H9 (cell line): ENCODE data around the gene SPINT1. TPM values are rescaled to one million over a fixed set of nuclear protein-coding genes. Genes with fewer than 3 reads are reported as not detected.

Experiments
- DNase-seq: peaks from one replicate; pipeline ENCODE4 v3.0.0-alpha.2; 2017
- H2AFZ ChIP-seq: one replicate; pipeline ENCODE4 v1.6.1; 2013; ENCODE audit warnings: mild to moderate bottlenecking, low read length, control low read depth, moderate library complexity
- H2AK5ac ChIP-seq: 2 replicates; pipeline ENCODE4 v1.6.1; 2013; ENCODE audit warnings: low read length, control low read depth, mixed read lengths; ENCODE audit not compliant: insufficient read length
- H2BK120ac ChIP-seq: one replicate; pipeline ENCODE4 v1.6.1; 2013; ENCODE audit warnings: low read depth, mild to moderate bottlenecking, low read length, control low read depth, inconsistent platforms; ENCODE audit not compliant: poor library complexity, severe bottlenecking
- H2BK12ac ChIP-seq: 2 replicates; pipeline ENCODE4 v1.6.1; 2013; ENCODE audit warnings: low read length, control low read depth, mixed read lengths, low read depth; ENCODE audit not compliant: insufficient read length
- H2BK15ac ChIP-seq: 2 replicates; pipeline ENCODE4 v1.6.1; 2013; ENCODE audit warnings: low read depth, low read length, control low read depth
- H2BK20ac ChIP-seq: one replicate; pipeline ENCODE4 v1.6.1; 2013; ENCODE audit warnings: low read depth, mild to moderate bottlenecking, low read length, control low read depth, inconsistent platforms; ENCODE audit not compliant: poor library complexity, severe bottlenecking
- H2BK5ac ChIP-seq: 2 replicates; pipeline ENCODE4 v1.6.1; 2013; ENCODE audit warnings: low read length, control low read depth, mixed read lengths; ENCODE audit not compliant: insufficient read length
- H3K14ac ChIP-seq: 2 replicates; pipeline ENCODE4 v1.6.1; 2013; ENCODE audit warnings: low read length, control low read depth; ENCODE audit not compliant: insufficient read depth
- H3K18ac ChIP-seq: 2 replicates; pipeline ENCODE4 v1.6.1; 2013; ENCODE audit warnings: low read depth, mild to moderate bottlenecking, mixed read lengths, low read length, control low read depth; ENCODE audit not compliant: insufficient read length
- H3K23ac ChIP-seq: 2 replicates; pipeline ENCODE4 v1.6.1; 2013; ENCODE audit warnings: low read length, control low read depth, mixed read lengths, low read depth; ENCODE audit not compliant: insufficient read length
- H3K23me2 ChIP-seq: 2 replicates; pipeline ENCODE4 v1.6.1; 2013; ENCODE audit warnings: low read depth, mild to moderate bottlenecking, mixed read lengths, low read length, control low read depth; ENCODE audit not compliant: insufficient read length, poor library complexity, severe bottlenecking
- H3K27ac ChIP-seq: 2 replicates; pipeline ENCODE4 v1.5.1; 2013; ENCODE audit warnings: low read length, control low read depth, mixed read lengths, low read depth; ENCODE audit not compliant: insufficient read length
- H3K27me3 ChIP-seq: 2 replicates; pipeline ENCODE4 v1.6.1; 2013; ENCODE audit warnings: low read length, control low read depth, inconsistent platforms; ENCODE audit not compliant: insufficient read depth
- H3K4ac ChIP-seq: 2 replicates; pipeline ENCODE4 v1.6.1; 2013; ENCODE audit warnings: low read depth, mild to moderate bottlenecking, control low read depth, inconsistent platforms, low read length, moderate library complexity
- H3K4me1 ChIP-seq: 2 replicates; pipeline ENCODE4 v1.6.1; 2013; ENCODE audit warnings: low read length, control low read depth, inconsistent platforms; ENCODE audit not compliant: insufficient read depth
- H3K4me2 ChIP-seq: 2 replicates; pipeline ENCODE4 v1.6.1; 2013; ENCODE audit warnings: low read length, control low read depth, mixed read lengths; ENCODE audit not compliant: insufficient read length, insufficient read depth
- H3K56ac ChIP-seq: 2 replicates; pipeline ENCODE4 v1.6.1; 2013; ENCODE audit warnings: low read depth, mild to moderate bottlenecking, mixed read lengths, low read length, control low read depth; ENCODE audit not compliant: insufficient read length
- H3K79me1 ChIP-seq: 2 replicates; pipeline ENCODE4 v1.6.1; 2013; ENCODE audit warnings: low read depth, mild to moderate bottlenecking, moderate library complexity, low read length, control low read depth, inconsistent platforms; ENCODE audit not compliant: insufficient read depth, poor library complexity, severe bottlenecking
- H3K79me2 ChIP-seq: 2 replicates; pipeline ENCODE4 v1.6.1; 2013; ENCODE audit warnings: low read length, control low read depth, inconsistent platforms; ENCODE audit not compliant: insufficient read depth
- H3K9ac ChIP-seq: 2 replicates; pipeline ENCODE4 v1.6.1; 2013; ENCODE audit warnings: low read length, control low read depth, mixed read lengths; ENCODE audit not compliant: insufficient read length; ENCODE audit errors: extremely low read depth
- H3K9me3 ChIP-seq: one replicate; pipeline ENCODE4 v1.6.1; 2013; ENCODE audit warnings: low read depth, low read length, inconsistent platforms; ENCODE audit not compliant: control insufficient read depth
- H3T11ph ChIP-seq: one replicate; pipeline ENCODE4 v1.6.1; 2013; ENCODE audit warnings: mild to moderate bottlenecking, low read length, control low read depth, inconsistent platforms
- H4K20me1 ChIP-seq: one replicate; pipeline ENCODE4 v1.6.1; 2013; ENCODE audit not compliant: control insufficient read depth, insufficient read length, insufficient read depth
- H4K5ac ChIP-seq: 2 replicates; pipeline ENCODE4 v1.6.1; 2013; ENCODE audit warnings: low read depth, mild to moderate bottlenecking, mixed read lengths, low read length, control low read depth; ENCODE audit not compliant: insufficient read length
- H4K8ac ChIP-seq: replicated peaks from 2 replicates; pipeline ENCODE4 v1.6.1; 2013; ENCODE audit warnings: low read length, control low read depth, mixed read lengths, low read depth; ENCODE audit not compliant: insufficient read length
- H4K91ac ChIP-seq: 2 replicates; pipeline ENCODE4 v1.6.1; 2013; ENCODE audit warnings: low read depth, mild to moderate bottlenecking, moderate library complexity, mixed read lengths, low read length, control low read depth; ENCODE audit not compliant: insufficient read length
- H3K27ac Mint-ChIP-seq, 3 experiments: 2 replicates in 2 of 3; 3 replicates in 1 of 3; pipeline ENCODE4 v1.8.0; 2020 to 2021; ENCODE audit warnings: mixed read lengths in 3 of 3, mild to moderate bottlenecking in 1 of 3, moderate library complexity in 1 of 3
- H3K27me3 Mint-ChIP-seq: 2 replicates; pipeline ENCODE4 v1.8.0; 2021; ENCODE audit warnings: low read depth, mild to moderate bottlenecking, moderate library complexity, mixed read lengths
- H3K36me3 Mint-ChIP-seq, 3 experiments: 2 replicates in 2 of 3; 3 replicates in 1 of 3; pipeline ENCODE4 v1.8.0; 2020 to 2021; ENCODE audit warnings: low read depth in 3 of 3, mixed read lengths in 3 of 3; ENCODE audit not compliant: insufficient read depth in 1 of 3
- H3K4me1 Mint-ChIP-seq, 2 experiments: 2 replicates each; pipeline ENCODE4 v1.8.0; 2020; ENCODE audit warnings: mixed read lengths in 2 of 2
- H3K4me3 Mint-ChIP-seq, 2 experiments: 2 replicates in 1 of 2; 3 replicates in 1 of 2; pipeline ENCODE4 v1.8.0; 2020 to 2021; ENCODE audit warnings: mild to moderate bottlenecking in 2 of 2, mixed read lengths in 2 of 2, moderate library complexity in 1 of 2
- H3K9me3 Mint-ChIP-seq, 2 experiments: 2 replicates in 1 of 2; 3 replicates in 1 of 2; pipeline ENCODE4 v1.8.0; 2020; ENCODE audit warnings: mild to moderate bottlenecking in 2 of 2, mixed read lengths in 2 of 2, moderate library complexity in 1 of 2
- WGBS: extraction: QIAGEN DNeasy Blood & Tissue Kit; methylation state at CpG from one replicate; pipeline ENCODE4 v1.1.7; 2013; ENCODE audit warnings: missing lambda C conversion rate, low lambda C conversion rate, mixed read lengths; ENCODE audit not compliant: insufficient read length; ENCODE audit errors: extremely low coverage; 5-methylcytosine and 5-hydroxymethylcytosine counted together
- total RNA-seq: library from RNA; stranded (reverse); gene quantifications from 2 replicates; pipeline ENCODE4 v1.2.1, GENCODE V29; 2021
- TF ChIP-seq, protein P1 (sequence below): fragments of 200-600 bp; sonication (generic); conservative IDR thresholded peaks from 3 replicates; pipeline ENCODE4 v1.8.0; 2021; ENCODE audit warnings: antibody characterized with exemption, mild to moderate bottlenecking

SPINT1 gene
- total RNA-seq, 1 experiment from 2014 or later = 130 TPM

DNA sequence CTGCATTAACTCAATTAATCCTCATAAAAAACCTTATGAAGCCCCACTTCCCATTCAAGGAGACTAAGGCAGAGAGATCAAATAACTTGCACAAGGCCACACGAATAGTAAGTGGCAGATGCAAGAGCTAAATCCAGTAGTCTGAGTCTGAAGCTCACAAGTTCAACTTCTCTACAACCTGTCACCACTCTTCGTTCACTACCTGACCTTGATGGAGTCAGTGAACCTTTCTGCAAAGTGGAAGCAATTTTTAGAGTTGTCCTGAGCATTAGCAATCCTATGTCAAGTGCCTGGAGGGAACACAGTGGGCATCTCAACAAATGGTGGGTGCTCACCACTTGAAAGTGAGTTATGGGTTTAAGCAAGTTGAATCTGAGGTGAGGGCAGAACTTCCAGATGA, 2.1 kb upstream of the SPINT1 start:
- H3K27ac Mint-ChIP-seq = no peak overlapping the region
- H2BK120ac ChIP-seq = no peak overlapping the region
- WGBS = no CpG with 5 or more reads among the region's 2 CpGs

More for the DNA sequence above, 2.1 kb upstream of the SPINT1 start:
- Histone ChIP-seq H3K9me3 (no peaks in the 10 kb centered on the region), H3K23me2 (peaks cover 11% of the 10 kb centered on the region), H2BK12ac (no peak overlapping the region), H4K91ac (no peak overlapping the region), H3K18ac (no peak overlapping the region), H3K23ac (no peak overlapping the region), H3K4me2 (no peak overlapping the region), H2BK20ac (no peak overlapping the region), H3K4me1 (peaks cover 13% of the 10 kb centered on the region), H4K5ac (no peak overlapping the region), H4K20me1 (no peaks in the 10 kb centered on the region), H3K4ac (no peak overlapping the region), H2AK5ac (no peak overlapping the region), H3K56ac (no peak overlapping the region), H3T11ph (no peak overlapping the region), H3K79me2 (peaks cover 8% of the 10 kb centered on the region; the same call in 1 of the 2 replicates), H2AFZ (no peak overlapping the region), H2BK5ac (no peak overlapping the region), H3K27me3 (no peaks in the 10 kb centered on the region), H4K8ac (no peak overlapping the region), H3K79me1 (peaks cover 5% of the 10 kb centered on the region), H3K9ac (no peak overlapping the region), H3K14ac (no peak overlapping the region), H2BK15ac (no peak overlapping the region), H3K27ac (no peak overlapping the region)
- no peaks in the 10 kb centered on the region for H3K9me3 Mint-ChIP-seq
- peaks cover 25 to 26% of the 10 kb centered on the region in 2 experiments for H3K4me1 Mint-ChIP-seq
- no peak for DNase-seq
- H3K36me3 Mint-ChIP-seq = peaks cover 8 to 15% (median 10%) of the 10 kb centered on the region in 3 experiments
- H3K27me3 Mint-ChIP-seq = peaks cover 4% of the 10 kb centered on the region
- H3K4me3 Mint-ChIP-seq = peak overlapping the region in 1 of 2 experiments; percentile 14; a peak in 1 of 5 replicates
- TF ChIP-seq, protein P1, sequence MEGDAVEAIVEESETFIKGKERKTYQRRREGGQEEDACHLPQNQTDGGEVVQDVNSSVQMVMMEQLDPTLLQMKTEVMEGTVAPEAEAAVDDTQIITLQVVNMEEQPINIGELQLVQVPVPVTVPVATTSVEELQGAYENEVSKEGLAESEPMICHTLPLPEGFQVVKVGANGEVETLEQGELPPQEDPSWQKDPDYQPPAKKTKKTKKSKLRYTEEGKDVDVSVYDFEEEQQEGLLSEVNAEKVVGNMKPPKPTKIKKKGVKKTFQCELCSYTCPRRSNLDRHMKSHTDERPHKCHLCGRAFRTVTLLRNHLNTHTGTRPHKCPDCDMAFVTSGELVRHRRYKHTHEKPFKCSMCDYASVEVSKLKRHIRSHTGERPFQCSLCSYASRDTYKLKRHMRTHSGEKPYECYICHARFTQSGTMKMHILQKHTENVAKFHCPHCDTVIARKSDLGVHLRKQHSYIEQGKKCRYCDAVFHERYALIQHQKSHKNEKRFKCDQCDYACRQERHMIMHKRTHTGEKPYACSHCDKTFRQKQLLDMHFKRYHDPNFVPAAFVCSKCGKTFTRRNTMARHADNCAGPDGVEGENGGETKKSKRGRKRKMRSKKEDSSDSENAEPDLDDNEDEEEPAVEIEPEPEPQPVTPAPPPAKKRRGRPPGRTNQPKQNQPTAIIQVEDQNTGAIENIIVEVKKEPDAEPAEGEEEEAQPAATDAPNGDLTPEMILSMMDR = no peak
